HG02678 (cell line): ENCODE data around the gene PTPN6.

Source experiments
- ATAC-seq: cut with Tn5 transposase; IDR thresholded peaks from one replicate; pipeline ENCODE4 v1.9.1; 2021; ENCODE audit warnings: mild to moderate bottlenecking, moderate library complexity; ENCODE audit not compliant: unreplicated experiment

The PTPN6 gene

GRCh38 chr12:6965026-6965661, 14.0 kb downstream of the PTPN6 start:
- peak; percentile 44 for ATAC-seq

DNA sequence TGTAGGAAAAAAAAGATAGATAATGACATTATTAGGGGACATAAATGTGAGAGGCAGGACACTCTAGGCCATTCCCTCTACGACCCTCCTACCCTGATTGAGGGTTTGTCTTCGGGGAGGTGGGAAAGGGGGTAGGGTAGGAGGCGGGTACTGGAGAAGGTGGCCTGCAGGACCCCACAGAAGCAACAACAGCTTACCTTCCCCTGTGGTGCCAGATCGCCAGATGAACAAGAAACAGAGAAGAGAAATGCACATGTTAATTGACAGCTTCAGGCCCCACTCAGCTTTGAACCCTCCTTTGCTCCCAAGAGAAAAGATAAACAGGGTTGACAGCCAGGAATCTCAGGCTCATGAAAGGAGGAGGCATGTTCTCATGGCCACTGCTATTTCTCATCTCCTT, 14.6 kb downstream of the PTPN6 start:
- no peak for ATAC-seq

- ATAC-seq, result no peak
Observed at GRCh38 chr12:6966351-6966750, 15.2 kb downstream of the PTPN6 start.

DNA sequence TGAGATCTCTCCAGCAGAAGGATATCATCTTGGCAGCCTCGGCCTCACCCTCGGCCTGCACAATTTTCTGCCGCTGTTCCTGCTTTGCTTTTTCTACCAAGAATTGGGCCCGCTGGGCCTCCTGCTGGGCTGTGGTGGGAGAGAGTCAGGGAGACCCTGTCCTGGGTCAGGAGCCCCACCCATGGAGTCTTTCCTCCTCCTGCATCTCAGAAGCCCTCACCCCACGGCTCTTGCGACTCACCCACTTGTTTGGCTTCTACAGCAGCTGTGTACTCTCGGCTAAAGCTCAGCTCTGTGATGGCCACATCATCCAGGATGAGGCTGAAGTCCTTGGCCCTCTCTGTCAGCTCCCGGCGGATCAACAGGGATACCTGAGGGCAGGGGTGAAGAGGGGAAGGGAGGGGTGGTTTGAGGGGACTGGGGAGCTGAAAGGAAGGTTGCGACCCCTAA, 16.5 kb downstream of the PTPN6 start:
- no peak for ATAC-seq

- ATAC-seq, result no peak
Observed at GRCh38 chr12:6968426-6968825, 17.3 kb downstream of the PTPN6 start.

GRCh38 chr12:6970096-6970527, 19.0 kb downstream of the PTPN6 start:
- peak; percentile 9 for ATAC-seq

DNA sequence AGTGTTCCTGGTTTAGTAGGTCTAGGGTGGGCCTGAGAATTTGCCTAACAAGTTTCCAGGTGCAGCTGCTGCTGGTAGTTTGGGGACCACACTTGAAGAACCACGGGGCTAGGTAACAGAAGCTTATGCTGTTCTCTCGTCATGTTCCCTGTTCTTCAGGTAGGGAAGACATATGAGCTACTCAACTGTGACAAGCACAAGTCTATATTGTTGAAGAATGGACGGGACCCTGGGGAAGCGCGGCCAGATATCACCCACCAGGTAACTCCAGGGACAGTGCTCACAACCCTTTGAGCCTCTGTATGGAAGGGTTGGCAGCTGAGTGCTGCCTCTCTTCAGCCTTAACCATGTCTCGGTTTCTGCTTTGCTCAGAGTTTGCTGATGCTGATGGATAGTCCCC, 23.0 kb downstream of the PTPN6 start:
- no peak for ATAC-seq

DNA sequence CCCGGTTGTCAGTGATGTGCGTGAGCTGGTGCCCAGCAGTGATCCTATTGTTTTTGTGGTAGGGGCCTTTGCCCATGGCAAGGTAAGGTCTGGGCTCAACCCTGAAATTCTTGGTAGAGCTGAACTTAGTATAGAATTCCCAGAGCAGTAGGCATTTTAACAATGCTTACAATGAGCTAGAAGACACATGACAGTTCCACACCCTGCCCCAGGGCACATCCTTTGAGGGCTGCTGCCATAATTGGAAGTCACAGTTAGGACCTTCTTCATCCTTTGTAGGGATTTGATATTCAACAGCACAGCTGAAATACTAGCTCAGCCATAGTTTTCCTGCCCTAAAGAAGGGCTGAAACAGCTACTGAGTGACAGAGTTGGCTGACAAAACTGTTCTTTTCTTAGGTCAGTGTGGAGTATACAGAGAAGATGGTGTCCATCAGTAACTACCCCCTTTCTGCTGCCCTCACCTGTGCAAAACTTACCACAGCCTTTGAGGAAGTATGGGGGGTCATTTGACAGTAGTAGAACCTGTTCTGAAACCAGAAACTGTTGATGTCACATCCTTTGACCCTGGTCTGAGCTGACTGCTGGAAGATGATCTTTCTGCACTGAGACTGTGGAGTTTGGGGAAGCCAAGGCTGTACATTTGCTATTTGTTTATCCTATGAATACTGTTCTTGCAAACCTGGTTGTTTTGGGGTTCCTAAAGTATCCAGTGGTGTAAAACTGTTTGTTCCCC, 24.3 kb downstream of the PTPN6 start:
- no peak for ATAC-seq

DNA sequence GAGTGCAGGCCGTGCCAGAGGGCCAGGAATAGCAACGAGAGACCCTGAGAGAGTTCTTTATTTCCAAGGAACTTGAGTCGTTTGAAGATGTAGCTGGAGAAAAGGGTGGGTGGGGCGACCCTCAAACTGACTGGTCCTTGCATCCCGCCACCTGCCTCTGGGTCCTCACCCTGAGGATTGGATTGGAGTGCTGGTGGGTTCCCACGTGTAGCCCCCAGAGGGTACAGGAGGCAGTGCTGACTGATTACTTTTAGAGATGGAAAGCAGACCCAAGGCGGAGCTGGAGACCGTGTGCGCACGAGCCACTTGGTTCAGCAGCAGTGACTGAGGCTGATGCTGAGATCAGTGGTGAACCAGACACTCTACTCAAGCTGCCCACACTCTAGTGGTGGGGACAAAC, 26.5 kb downstream of the PTPN6 start:
- ATAC-seq, result no peak

- ATAC-seq, result no peak
Observed at GRCh38 chr12:6978188-6978587, 27.0 kb downstream of the PTPN6 start.

DNA sequence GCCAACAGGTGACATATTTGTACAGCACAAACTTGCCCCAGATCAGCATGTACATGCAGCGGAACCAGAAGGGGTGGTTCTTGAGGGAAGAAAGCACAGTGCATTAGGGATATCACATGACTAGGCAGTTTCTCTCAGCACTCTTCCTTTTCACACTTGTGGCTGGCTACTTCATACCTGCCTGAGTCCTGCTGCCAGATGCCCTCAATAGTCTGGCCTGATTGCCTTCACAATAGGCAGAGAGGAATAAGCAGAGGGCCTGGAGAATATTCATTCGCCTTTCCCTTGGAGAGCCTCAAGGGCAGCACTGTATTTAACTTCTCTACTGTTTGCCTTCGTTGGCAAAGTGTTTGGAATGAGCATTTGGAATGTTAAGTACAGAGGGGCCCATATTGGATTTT, 27.5 kb downstream of the PTPN6 start:
- no peak for ATAC-seq

GRCh38 chr12:6979021-6979420, 27.9 kb downstream of the PTPN6 start:
- ATAC-seq, result no peak

DNA sequence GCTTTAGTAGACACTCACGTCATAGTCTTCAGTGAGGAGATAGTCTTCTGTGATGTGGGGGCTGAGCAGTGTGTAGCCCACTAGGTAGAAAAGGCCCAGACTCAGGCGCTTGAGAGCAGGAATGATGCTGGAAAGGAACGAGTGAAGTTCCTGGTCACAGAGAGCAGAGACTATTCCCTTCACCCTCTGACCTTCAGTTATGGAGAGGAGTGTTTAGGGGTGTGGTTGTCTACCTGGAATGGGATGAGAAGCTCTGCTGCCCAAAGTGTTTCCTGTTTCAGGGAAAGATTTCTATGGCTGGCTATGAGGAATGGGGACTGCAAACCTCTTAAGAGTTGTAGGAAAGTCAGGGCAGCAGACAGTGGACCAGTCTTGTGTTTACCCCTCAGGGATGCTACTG, 28.3 kb downstream of the PTPN6 start:
- ATAC-seq, result no peak

DNA sequence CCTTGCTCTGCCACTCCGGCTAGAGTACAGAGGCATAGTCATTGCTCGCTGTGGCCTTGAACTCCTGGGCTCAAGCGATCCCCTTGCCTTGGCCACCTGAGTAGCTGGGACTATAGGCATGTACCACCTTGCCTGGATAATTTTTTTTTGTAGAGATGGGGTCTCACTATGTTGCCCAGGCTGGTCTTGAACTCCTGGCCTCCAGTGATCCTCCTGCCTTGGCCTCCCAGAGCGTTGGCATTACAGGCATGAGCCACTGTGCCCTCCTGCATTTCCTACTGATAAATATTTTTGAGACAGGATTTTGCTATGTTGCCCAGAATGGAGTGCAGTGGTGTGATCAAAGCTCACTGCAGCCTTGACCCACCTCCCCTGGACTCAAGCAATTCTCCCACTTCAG, 28.9 kb downstream of the PTPN6 start:
- no peak for ATAC-seq

DNA sequence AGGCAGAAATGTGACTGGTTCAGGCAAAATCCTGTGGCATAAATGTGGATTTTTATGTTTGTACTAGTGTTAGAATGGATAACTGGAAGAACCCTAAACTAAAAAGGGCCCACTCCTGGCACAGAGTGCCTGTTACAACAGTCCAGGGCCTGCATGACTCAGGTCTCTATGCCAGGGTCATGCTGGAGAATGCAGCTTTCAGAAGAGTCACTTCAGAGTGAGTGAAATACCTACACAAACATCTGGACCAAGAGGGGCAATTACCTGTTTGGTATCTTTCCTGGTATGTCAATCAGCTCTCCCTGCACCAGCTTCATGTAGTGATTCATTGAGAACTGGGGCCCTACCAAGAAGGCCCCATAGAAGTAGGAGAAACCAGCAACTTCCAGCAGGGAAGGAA, 29.6 kb downstream of the PTPN6 start:
- ATAC-seq, result no peak

- no peak for ATAC-seq
Observed at GRCh38 chr12:6981152-6982052, 30.2 kb downstream of the PTPN6 start.

DNA sequence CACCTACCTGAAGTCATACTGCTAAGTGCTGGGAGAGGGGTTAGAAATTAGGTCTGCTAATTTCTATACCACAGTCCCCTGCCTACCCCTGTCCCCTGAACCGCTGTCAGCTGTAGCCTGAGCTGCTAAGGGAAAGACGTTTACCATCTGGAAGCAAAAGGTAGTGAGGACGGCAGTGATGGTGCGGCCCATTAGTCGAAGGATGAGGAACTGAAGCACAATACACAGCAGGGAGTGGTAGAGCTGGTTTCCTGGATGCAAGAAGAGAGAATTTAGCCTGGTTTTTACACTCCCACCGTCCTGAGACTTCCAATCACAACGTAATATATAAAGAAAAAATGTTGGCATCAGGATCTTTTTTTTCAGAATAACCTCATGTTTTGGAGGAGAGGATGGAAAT, 31.4 kb downstream of the PTPN6 start:
- ATAC-seq, result no peak

- no peak for ATAC-seq
Observed at GRCh38 chr12:6987956-6988553, 36.9 kb downstream of the PTPN6 start.

GRCh38 chr12:6996040-6996441, 44.9 kb downstream of the PTPN6 start:
- no peak for ATAC-seq

- no peak for ATAC-seq
Observed at GRCh38 chr12:6998715-6999451, 47.7 kb downstream of the PTPN6 start.
